GM12891 (cell line): Measurements from ENCODE around the gene NR0B1.
A peak's percentile ranks its signal among the peaks of the same experiment; 100 is the strongest.

Source experiments
- DNase-seq: peaks from one replicate; pipeline ENCODE4 v3.0.0; 2011; ENCODE audit warnings: low spot score; ENCODE audit not compliant: insufficient read length
- FAIRE-seq: peaks from 2 replicates; lab custom pipeline; 2011; peaks lifted over from hg19 to GRCh38; lab: Jason Lieb, UNC
- PAX5 ChIP-seq: IDR thresholded peaks from 2 replicates; pipeline ENCODE4 v1.6.1; 2011; ENCODE audit warnings: low read length, moderate library complexity, mild to moderate bottlenecking; ENCODE audit not compliant: insufficient read depth, severe bottlenecking
- POLR2A ChIP-seq: IDR thresholded peaks from 2 replicates; pipeline ENCODE4 v1.6.1; 2011; ENCODE audit warnings: low read depth, low read length, control low read depth
- POLR2AphosphoS5 ChIP-seq: IDR thresholded peaks from 2 replicates; pipeline ENCODE4 v1.6.1; 2011; ENCODE audit warnings: low read depth, low read length, control low read depth
- POU2F2 ChIP-seq: IDR thresholded peaks from 2 replicates; pipeline ENCODE4 v1.6.1; 2011; ENCODE audit warnings: low read depth, mild to moderate bottlenecking, control low read depth, low read length, moderate library complexity
- SPI1 ChIP-seq: IDR thresholded peaks from 2 replicates; pipeline ENCODE4 v1.6.1; 2011; ENCODE audit warnings: low read depth, low read length, control low read depth
- TAF1 ChIP-seq: IDR thresholded peaks from 2 replicates; pipeline ENCODE4 v1.6.1; 2011; ENCODE audit warnings: low read depth, low read length, control low read depth

The NR0B1 gene

GRCh38 chrX:30280428-30280827, 28.8 kb downstream of the NR0B1 start:
- TF ChIP-seq POLR2A (no peak), PAX5 (no peak), POU2F2 (no peak), POLR2AphosphoS5 (no peak), TAF1 (no peak), SPI1 (no peak)
- DNase-seq: no peak
- FAIRE-seq: no peak

DNA sequence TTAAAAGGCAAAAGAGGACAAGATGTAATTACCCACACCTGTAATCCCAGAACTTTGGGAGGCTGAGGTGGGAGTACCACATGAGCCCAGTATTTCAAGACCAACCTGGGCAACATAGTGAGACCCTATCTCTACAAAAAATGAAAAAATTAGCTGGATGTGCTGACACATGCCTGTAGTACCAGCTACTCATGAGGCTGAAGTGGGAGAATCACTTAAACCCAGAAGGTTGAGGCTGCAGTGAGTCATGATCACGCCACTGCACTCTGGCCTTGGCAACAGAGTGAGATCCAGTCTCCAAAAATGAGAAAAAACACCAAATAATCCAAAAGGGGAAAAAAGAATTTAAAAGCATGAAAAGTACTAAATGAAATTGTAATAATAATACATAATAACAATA, 30.8 kb downstream of the NR0B1 start:
- DNase-seq (no peak), FAIRE-seq (no peak)
- TF ChIP-seq POLR2AphosphoS5 (no peak), SPI1 (no peak), PAX5 (no peak), POU2F2 (no peak), TAF1 (no peak), POLR2A (no peak)

DNA sequence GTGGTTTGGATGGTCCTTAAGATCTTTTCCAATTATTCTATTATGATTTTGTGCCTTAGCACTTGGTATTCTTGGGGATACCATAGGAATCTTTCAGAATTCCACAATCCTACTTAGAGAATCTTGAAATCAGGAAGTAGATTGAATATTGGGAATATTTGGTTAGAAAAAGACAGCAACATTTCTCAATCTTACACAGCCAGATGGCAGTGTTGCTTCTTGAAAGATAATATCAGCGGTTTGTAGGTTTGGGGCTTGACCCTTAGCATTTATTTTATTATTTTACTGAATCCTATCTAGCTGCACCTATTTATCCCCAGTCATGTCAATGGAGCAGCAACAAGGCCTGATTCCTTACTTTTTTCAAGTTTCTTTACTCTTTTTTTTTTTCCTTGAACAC, 33.7 kb downstream of the NR0B1 start:
- no peak for DNase-seq
- no peak for FAIRE-seq
- TF ChIP-seq TAF1 (no peak), POU2F2 (no peak), POLR2AphosphoS5 (no peak), SPI1 (no peak), POLR2A (no peak), PAX5 (no peak)

DNA sequence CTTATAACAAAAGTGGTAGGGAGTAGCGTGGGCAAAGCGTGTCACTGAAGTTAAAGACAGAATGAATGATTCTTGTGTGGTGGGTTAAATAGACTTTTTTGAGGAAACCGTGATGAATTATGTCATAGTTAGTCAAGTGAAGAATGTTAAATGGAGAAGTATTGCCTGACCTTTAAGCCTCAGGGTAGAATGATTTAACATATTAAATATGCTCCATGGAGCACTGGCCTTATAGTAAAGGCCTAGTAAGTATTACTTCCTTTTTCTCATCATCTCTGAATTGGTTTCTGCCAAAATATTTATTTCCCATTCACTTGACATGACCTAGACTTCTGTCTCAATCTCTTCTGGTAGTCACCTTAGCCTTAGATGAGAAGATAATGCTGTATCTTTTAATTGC, 38.6 kb downstream of the NR0B1 start:
- peak; percentile 28 for FAIRE-seq

GRCh38 chrX:30262763-30263162, 46.4 kb downstream of the NR0B1 start:
- TF ChIP-seq POLR2A (no peak), POLR2AphosphoS5 (no peak), PAX5 (no peak), SPI1 (no peak), POU2F2 (no peak), TAF1 (no peak)
- DNase-seq (no peak), FAIRE-seq (no peak)

More for the DNA sequence above, 38.6 kb downstream of the NR0B1 start:
- no peak for DNase-seq
- no peak for TF ChIP-seq PAX5

DNA sequence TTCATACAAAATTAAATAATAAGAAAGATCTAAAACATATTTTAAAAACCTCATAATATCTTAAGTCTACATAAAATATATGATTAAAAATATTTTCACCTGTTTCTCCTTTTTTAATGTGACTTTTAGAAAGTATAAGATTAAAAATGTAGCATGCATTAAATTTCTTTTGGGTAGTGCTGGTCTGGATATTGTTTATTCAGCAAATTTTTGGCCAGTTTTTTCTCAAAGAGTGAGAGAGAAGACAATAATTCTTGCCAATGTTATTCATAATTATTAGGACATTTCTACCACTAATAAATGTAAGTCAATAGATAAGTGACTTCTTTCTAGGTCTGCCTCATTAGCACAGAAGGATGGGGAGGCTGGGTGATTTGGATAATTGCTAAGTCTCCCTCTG, 48.2 kb downstream of the NR0B1 start:
- FAIRE-seq: no peak
- no peak for TF ChIP-seq TAF1
- no peak for TF ChIP-seq POU2F2
- TF ChIP-seq POLR2AphosphoS5: no peak
- no peak for TF ChIP-seq SPI1
- no peak for TF ChIP-seq POLR2A
- TF ChIP-seq PAX5: no peak
- no peak for DNase-seq

- TF ChIP-seq POLR2AphosphoS5 (no peak), TAF1 (no peak), PAX5 (no peak), POLR2A (no peak), POU2F2 (no peak), SPI1 (no peak)
- DNase-seq (no peak), FAIRE-seq (no peak)
Observed at GRCh38 chrX:30259927-30260326, 49.3 kb downstream of the NR0B1 start.
